ENCODE data around the gene HDAC4.

The HDAC4 gene

GRCh38 chr2:239324456-239324855 lies 76.4 kb downstream of the HDAC4 start:
- H3F3A ChIP-seq (ENCODE audit: insufficient read depth, low read length): no peaks in the 10 kb centered on the region
- H3K9ac ChIP-seq (ENCODE audit: low read length): no peak overlapping the region
- no peak overlapping the region for H3K27ac ChIP-seq (ENCODE audit: low read depth, low read length, poor library complexity, severe bottlenecking)
- TF ChIP-seq EZH2 (IDR thresholded peaks at IDR 0.05; ENCODE audit: borderline replicate concordance, low read length): no peak
- no peak for TF ChIP-seq CTCF (IDR thresholded peaks at IDR 0.05; ENCODE audit: low read length)
- H3K36me3 ChIP-seq (ENCODE audit: insufficient read depth, low read length): no peaks in the 10 kb centered on the region
- no peaks in the 10 kb centered on the region for H3K9me2 ChIP-seq (ENCODE audit: low read depth, low read length)
- no peaks in the 10 kb centered on the region for H4K20me1 ChIP-seq (ENCODE audit: insufficient read depth, low read length)
- H2AFZ ChIP-seq (ENCODE audit: low read length): no peak overlapping the region
- H3K27me3 ChIP-seq (ENCODE audit: insufficient read depth, low read length): no peaks in the 10 kb centered on the region
- no peaks in the 10 kb centered on the region for H3K79me2 ChIP-seq (ENCODE audit: insufficient read depth, low read length)
- H3K4me3 ChIP-seq (ENCODE audit: low read depth, low read length, poor library complexity, severe bottlenecking): no peak overlapping the region
- H3K4me2 ChIP-seq (ENCODE audit: low read length): no peak overlapping the region
- no peaks in the 10 kb centered on the region for H3K4me1 ChIP-seq (ENCODE audit: insufficient read depth, low read length, severe bottlenecking)
- no peaks in the 10 kb centered on the region for H3K9me3 ChIP-seq (ENCODE audit: low read length)

- Histone ChIP-seq H3K4me2 (ENCODE audit: low read length) (no peak overlapping the region), H3K36me3 (ENCODE audit: insufficient read depth, low read length) (no peaks in the 10 kb centered on the region), H3K27me3 (ENCODE audit: insufficient read depth, low read length) (no peaks in the 10 kb centered on the region), H3K79me2 (ENCODE audit: insufficient read depth, low read length) (no peaks in the 10 kb centered on the region), H3K27ac (ENCODE audit: low read depth, low read length, poor library complexity, severe bottlenecking) (no peak overlapping the region), H3K9me3 (ENCODE audit: low read length) (no peaks in the 10 kb centered on the region), H3K4me1 (ENCODE audit: insufficient read depth, low read length, severe bottlenecking) (no peaks in the 10 kb centered on the region), H3K4me3 (ENCODE audit: low read depth, low read length, poor library complexity, severe bottlenecking) (no peak overlapping the region), H3F3A (ENCODE audit: insufficient read depth, low read length) (no peaks in the 10 kb centered on the region), H2AFZ (ENCODE audit: low read length) (no peak overlapping the region), H4K20me1 (ENCODE audit: insufficient read depth, low read length) (no peaks in the 10 kb centered on the region), H3K9me2 (ENCODE audit: low read depth, low read length) (no peaks in the 10 kb centered on the region), H3K9ac (ENCODE audit: low read length) (no peak overlapping the region)
- no peak for TF ChIP-seq CTCF (IDR thresholded peaks at IDR 0.05; ENCODE audit: low read length)
- TF ChIP-seq EZH2 (IDR thresholded peaks at IDR 0.05; ENCODE audit: borderline replicate concordance, low read length): no peak
These were observed 77.4 kb downstream of the HDAC4 start for GRCh38 chr2:239323447-239323846.

GRCh38 chr2:239322416-239323086 lies 78.3 kb downstream of the HDAC4 start:
- Histone ChIP-seq H3F3A (ENCODE audit: insufficient read depth, low read length) (no peaks in the 10 kb centered on the region), H2AFZ (ENCODE audit: low read length) (no peak overlapping the region), H3K27ac (ENCODE audit: low read depth, low read length, poor library complexity, severe bottlenecking) (no peak overlapping the region), H3K27me3 (ENCODE audit: insufficient read depth, low read length) (no peaks in the 10 kb centered on the region), H3K4me1 (ENCODE audit: insufficient read depth, low read length, severe bottlenecking) (no peaks in the 10 kb centered on the region), H3K9me2 (ENCODE audit: low read depth, low read length) (no peaks in the 10 kb centered on the region), H4K20me1 (ENCODE audit: insufficient read depth, low read length) (no peaks in the 10 kb centered on the region), H3K9me3 (ENCODE audit: low read length) (no peaks in the 10 kb centered on the region), H3K4me3 (ENCODE audit: low read depth, low read length, poor library complexity, severe bottlenecking) (no peak overlapping the region), H3K4me2 (ENCODE audit: low read length) (no peak overlapping the region), H3K36me3 (ENCODE audit: insufficient read depth, low read length) (no peaks in the 10 kb centered on the region), H3K79me2 (ENCODE audit: insufficient read depth, low read length) (no peaks in the 10 kb centered on the region), H3K9ac (ENCODE audit: low read length) (no peak overlapping the region)
- TF ChIP-seq EZH2 (IDR thresholded peaks at IDR 0.05; ENCODE audit: borderline replicate concordance, low read length) (no peak), CTCF (IDR thresholded peaks at IDR 0.05; ENCODE audit: low read length) (no peak)
